Myocyte (in vitro differentiated cells): ENCODE measurements around the gene GRAMD2B. TPM values are rescaled to one million over a fixed set of nuclear protein-coding genes. Genes with fewer than 3 reads are reported as not detected.
"Not testable (repeated sequence)": the region's sequence is repeated elsewhere in the genome, so short reads cannot be mapped to it uniquely, and the experiment has no call there.

Source experiments
- DNase-seq: peaks from one replicate; pipeline ENCODE4 v3.0.0-alpha.2; 2012; ENCODE audit warnings: low read depth
- total RNA-seq: library from RNA; depleted of rRNA; stranded (reverse); fragments of >200 nt; gene quantifications from 2 replicates; pipeline ENCODE4 v1.2.3, GENCODE V29; 2014

GRAMD2B gene
- total RNA-seq, 1 donor from 2014 or later, result 148 TPM

DNA sequence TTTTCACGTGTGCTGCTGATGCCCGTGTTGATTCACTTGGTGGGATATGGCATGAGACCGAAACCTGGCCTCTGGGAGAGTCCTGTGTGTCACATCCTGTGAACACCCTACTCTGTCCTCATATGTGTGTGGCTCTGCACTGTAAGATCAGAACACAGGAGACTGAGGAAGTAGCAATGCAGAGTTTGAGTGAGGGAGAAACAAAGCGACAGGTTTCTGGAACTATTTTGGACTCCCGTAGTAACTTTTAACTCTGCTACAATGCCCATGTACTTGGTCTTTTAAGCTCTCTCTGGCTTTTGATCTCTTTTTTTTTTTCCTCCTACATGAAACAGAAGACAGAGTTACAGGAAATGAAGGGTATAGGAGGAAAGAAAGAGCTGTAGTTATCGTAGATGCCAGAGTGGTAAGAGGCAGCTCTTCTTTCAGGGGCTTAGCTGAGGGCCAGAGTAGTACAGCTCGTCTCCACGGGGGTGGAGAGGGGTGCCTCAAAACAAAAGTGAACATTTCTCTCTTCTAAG is 26.6 kb downstream of the GRAMD2B start:
- peak; percentile 45 for DNase-seq

DNA sequence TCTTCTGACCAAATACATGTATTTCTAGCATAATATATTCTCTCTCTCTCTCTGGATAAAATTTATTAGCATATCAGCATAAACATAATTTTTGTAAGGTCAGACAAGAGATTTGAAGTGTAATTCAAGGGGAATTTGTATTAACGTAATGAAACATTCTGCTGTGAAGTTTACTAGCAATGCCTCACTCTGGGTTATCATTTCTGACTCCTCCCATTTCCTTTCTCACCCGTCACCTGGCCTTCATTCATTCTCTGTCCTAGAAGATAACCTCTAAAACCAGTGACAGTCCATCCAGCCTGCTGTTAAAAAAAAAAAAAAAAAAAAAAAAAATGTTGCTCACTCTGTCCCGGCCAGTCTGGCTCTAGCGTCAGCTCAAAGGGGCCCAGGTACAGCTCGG is 27.1 kb downstream of the GRAMD2B start:
- no peak for DNase-seq

DNA sequence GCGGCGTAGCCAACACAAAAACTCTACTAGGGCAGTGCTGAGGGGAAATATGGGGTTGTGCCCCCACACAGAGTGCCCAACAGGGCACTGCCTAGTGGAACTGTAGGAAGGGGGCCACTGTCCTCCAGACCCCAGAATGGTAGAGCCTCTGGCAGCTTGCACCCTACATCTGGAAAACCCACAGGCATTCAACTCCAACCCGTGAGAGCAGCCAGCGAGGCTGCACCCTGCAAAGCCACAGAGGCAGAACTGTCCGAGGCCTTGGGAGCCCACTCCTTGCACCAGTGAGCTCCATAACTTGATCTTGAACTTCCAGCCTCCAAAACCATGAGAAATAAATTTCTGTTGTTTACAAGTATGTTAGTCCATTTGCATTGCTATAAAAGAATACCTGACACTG is 27.7 kb downstream of the GRAMD2B start:
- DNase-seq, result no peak

DNA sequence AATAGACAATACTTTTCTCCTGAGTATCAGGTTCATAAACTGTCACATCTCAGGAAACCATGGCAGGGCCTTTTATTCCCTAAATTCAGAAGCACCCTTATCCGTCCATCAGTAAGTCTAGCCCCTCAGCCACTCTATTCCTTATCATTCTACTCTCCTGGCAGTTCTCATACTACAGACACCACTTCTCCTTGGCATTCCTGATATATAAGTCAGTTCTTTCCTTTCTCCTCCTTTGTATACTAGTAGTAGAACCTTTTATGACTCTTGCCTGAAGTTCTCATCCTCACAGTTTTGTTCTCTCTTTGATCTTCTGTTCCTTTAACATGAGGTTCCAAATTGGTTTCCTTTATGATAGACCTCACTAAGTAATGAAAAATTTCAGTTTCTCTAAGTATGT is 29.3 kb downstream of the GRAMD2B start:
- no peak for DNase-seq

DNA sequence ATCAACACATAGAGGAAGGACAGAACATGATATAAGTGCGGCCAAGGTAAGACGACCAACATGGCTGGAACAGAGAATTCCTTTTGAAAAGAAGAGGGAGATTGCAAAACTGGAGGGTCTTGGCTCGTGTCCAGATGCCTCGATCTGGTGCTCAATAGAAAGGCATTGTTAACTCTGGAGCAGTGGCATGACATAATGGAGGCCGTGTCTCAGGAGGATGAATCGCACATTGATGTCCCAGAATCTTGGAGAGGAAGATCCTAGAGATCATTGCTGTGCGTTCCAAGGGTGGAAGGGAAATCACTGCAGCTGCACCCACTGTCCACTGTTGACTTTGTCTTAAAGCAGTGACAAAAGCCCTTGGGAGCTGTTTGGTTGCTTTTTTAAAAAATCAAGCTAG is 30.9 kb downstream of the GRAMD2B start:
- DNase-seq, result no peak

DNA sequence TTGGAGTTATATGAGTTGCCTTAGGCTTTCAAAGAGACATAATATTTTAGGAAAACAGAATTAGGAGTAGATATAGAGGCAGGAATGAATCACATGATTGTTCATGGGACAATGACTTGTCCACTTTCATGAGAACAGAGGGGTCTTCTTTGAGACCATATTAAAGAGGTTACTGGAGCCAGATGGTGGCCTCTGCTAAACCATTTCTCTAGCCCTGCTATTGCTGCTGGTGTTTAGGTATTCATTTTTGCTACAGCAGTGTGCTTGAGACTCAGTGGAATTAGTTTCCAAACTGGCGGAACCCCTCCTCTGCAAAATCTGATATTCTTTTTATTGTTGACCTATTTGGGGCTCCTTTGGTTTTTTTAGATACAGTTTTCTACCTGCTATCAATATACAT is 31.3 kb downstream of the GRAMD2B start:
- DNase-seq, result no peak

DNA sequence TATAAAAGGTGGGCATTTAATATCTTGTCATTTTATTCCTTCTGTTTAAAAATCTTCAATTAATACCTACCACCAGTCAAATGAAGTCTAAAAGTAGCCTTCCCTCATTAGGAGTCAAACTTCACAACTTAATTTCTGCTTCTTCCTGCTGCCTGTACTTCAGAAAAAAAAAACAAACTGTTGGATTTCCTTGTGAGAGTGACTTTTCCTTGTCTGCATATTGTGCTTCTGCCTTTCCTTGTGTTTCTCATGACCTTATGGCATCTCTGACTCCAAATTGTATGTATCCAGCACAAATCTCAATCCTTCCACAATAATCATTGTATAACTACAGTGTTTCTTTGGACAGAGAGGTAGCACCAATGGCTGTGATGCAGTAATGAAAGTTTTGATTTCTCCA is 32.1 kb downstream of the GRAMD2B start:
- DNase-seq, result no peak

DNA sequence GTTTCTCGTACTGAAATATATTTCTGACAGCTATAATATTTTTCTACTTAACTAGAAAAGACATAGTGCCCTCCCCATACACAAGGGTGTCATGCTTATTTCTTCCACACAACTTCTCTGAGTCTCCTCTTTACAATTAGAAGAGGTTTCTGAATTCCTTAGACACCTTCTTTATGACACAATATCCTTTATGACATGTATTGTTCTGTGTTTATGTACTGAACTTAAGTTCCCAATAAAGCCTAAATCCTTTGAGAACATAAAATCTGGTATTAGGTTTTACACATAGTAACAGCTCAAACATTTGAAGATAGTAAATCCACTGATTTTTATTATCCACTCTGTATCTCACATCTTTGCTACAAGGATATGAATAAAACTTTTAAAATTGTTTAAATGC is 32.5 kb downstream of the GRAMD2B start:
- DNase-seq, result no peak

DNA sequence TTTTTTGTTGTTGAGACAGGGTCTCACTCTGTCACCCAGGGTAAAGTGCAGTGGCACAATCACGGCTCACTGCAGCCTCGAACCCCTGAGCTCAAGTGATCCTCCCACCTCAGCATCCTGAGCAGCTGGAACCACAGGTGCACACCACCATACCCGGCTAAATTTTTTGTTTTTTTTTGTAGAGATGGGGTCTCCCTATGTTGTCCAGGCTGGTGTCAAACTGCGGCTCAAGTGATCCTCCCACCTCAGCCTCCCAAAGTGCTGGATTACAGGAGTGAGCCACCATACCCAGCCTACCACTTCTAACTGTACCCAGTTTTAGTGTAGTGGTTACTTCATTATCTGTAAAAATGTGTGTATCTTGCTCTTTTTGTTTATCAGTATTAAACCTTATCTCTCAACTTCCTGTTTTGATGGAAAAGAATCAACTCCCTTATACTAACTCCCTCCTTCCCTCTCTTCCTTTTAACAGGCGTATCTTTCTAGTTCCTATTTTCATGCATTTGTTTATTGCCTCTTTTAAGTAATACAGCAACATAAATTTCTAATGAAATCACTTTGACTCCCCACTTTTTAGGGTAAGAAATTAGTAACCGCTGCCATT is 33.1 kb downstream of the GRAMD2B start:
- no peak for DNase-seq

DNA sequence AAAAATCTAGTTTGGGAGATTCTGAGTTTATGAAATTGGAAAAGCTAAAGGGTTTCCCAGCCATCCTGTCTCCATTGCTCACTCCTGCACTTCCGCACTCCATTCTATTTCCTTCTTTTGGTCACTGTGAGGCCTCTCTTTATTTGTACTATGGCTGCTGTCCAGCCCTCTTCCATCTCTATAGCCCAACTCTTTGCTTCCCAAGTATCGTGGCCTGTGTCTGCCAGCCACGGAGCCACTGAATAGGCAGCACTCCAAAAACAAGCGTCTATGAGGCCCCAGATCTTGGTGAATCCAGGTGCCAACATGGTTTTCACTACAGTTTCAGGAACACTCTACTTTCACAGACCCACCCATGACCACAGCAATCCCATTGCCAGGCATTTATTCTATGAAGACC is 37.2 kb downstream of the GRAMD2B start:
- peak; percentile 44 for DNase-seq

DNA sequence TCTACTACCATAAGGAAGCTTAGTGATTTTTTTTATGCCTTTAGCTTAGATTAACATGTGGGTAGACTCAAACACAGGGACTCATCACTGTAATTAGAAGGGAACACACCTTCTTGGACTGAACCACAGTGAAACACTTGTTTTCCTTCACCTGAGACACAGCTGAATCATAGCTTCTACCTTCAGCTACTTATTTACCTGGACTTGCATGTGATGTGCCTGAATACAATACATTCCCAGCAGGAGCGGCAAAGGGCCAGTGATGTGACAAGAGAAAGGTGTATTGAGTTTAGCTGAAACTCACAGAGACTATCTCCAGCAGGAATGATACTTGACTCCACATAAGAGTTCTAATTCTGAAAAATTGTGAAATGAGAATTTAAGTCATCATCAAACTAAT is 37.8 kb downstream of the GRAMD2B start:
- no peak for DNase-seq

DNA sequence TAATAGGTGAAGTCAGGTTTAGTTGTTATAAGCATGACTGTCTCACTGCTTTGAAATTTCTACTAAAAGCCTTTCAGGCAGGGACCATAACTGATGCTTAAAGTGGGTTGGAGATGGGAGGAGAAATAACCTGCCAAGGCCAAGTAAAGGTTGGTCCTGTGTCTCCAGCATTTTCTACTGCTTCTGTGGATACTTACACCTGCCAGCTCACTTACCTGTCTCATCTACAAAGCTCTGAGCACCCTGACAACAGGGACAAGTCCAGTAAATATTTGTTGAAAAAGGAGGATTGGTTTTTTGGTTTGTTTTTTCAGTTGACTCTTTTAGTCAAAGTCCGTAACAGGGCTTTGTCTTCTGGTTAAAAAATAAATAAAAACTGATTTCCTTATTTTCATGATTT is 38.6 kb downstream of the GRAMD2B start:
- no peak for DNase-seq

DNA sequence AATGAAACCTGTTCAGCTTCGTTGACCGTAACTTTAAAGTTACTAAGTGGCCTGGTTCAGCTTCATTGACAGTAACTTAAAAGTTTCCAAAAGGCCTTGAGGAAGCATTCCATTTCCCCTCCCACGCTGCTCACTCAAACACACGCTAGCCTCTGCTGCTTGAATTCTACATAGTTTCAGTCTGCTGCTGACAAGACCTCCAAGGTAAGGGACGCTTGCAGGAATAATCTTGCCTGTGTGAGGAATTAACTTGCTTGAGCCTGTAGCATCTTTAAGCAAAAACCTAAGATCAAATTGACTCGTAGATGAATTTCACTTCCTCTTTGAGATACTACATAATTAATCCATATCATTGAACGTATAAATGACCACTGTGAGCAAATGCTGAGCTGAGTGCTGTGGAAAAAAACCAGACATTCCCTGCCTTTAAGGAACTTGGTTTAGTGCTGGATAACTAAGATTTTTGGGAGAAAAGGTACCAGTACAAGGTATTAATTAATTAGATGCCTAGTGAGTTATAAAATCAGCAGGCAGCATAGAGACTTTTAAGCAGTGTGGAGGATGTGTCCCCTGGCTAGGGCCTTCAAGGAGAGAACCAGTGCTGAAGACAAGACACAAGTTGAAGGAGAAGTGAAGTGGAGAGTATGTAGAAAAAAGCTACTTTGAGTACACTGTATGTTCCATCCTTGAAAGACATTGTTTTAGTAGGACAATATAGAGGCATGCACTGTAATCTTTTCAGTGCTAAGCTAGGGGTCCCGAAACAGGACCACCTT is 39.2 kb downstream of the GRAMD2B start:
- no peak for DNase-seq

DNA sequence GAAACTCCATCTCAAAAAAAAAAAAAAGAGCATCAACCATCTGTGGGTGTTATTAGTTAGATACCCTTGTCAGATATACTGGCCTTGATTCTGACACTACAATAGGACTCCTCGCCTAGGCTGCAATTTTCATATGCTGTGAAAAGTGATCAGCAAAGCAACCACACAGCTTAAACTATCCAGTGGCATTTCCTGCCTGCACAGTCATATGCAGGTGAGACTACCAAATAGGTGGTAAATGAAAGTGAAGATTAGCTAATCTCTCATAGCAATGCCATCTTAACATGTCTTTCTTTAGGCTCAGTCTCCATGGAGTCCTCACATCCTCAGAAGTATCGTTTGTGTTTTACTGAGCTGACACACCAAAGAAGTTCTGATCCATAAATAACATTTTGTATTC is 40.8 kb downstream of the GRAMD2B start:
- no peak for DNase-seq

DNA sequence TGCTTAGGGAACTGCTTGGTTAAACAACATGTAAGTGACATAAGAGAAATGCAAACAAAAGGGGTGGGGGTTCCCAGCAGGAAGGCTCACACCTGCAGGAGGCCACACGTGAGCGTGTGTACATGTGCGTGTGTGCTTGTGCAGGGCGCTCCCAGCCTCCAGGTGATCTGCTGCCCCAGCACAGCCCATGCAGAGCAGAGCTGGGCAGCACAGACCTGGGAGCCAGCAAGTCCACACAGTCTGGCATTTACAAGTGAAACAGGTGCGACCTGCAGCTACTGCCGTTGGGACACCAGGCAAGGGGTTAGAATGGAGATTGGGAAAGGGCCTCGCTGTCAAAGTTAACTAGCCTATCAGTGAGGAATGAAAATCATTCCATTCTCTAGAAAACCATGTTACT is 41.8 kb downstream of the GRAMD2B start:
- DNase-seq, result no peak

DNA sequence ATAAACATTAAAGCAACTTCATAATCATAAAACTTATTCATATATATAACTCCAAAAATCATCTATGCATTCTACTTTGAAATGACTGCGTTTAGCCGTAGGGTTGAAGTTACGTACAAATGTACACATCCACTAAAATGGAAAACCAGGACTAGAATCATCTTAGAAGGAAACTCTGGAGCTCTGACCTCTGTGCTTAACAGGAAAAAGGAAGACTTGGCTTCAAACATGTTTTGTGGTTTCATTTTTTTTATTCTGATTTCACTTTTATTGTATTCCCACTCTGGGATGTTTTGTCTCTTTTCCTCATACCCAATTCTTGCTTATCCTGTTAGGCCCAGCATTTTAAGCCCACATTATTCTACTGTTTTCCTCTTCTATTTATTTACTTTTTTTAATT is 44.9 kb downstream of the GRAMD2B start:
- DNase-seq, result no peak

DNA sequence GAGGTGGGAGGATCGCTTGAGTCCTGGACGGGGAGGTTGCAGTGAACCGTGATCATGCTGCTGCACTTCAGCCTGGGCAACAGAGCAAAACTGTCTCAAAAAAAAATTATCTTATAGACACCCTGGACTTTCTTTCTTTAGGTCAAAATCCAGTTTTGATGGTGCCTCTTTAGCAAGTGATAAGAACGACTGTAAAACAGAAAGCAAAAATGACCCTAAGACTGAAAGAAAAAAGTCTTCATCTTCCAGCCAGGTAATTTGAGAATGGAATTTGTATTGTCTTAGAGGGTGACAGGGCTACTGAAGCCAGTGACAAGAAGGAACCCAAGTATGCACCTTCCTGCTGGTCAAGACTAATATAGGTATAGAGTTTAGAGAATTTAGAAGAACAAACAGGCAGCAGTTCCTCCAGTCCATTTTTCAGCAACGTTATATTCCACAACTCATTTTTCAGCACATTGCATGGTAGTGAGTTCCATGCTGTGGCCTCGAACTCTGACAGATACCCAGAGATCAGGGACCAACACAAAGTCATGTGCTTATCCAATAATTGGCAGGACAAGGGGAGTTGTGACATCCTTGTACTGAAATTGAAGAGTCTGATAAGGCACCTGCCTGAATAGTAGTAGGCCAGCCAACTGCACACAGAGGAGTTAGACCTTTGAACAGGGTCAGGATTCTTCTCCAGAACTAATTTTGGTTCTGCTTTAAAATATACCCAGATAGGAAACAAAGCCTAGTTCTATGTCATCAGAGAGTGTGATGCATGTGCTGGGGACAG is 46.5 kb downstream of the GRAMD2B start:
- no peak for DNase-seq

DNA sequence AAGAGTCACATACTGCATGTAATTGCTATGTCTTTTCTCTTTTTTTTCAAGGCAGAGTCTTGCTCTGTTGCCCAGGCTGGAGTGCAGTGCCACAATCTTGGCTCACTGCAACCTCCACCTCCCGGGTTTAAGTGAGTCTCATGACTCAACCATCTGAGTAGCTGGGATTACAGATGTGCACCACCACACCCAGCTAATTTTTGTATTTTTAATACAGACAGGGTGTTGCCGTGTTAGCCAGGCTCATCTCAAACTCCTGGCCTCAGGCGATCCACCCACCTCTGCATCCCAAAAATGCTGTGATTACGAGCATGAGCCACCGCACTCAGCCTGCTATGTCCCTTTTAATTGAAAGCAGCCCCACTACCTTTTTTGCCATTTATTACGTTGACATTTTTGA is 47.3 kb downstream of the GRAMD2B start:
- DNase-seq, result not testable (repeated sequence)

DNA sequence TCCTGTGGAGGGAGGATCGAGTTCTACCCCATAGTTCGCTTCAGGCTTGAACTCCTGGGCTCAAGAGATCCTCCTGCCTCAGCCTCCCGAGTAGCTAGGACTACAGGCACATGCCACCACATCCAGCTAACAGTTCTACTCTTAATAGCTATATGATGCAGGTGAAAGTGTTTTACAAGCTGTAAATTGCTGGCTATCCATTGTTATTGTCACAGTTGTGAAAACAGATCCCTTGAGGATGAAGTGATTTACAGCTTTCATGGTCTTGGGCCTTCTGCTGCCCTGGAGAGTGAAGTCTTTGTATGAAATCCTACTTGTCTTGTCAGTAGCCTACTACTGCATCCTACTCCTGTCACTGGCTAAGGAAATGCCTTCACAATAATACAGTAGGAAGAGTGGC is 48.0 kb downstream of the GRAMD2B start:
- DNase-seq, result no peak

DNA sequence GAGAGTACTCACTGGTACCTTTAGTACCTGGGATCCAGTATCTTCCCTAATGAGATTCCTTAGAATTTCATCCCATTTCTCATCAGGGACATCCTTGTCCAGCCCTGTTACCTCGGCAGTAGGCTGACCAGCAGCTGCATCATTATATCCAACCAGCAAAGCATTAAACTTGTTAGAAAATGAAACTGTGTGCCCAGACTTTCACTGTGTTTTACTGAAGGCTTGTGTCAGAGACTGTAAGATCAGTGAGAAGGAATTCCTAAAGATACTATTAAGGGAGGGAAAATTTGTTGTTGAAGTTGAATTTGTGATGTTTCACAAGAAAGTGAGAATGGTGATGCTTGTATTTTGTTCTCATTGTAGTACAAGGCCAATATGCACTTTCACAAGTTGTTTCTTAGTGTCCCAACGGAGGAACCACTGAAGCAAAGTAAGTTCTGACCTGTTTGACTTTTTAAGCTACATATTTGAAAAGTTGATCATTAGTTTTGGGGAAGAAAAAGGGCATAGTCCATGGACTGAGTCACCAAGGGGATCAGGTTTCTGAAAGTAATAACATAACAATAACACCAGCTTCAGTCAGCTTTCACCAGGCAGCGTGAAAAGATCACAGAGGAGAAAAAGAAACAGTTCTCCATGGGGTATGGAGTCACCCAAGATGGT is 48.8 kb downstream of the GRAMD2B start:
- DNase-seq, result peak; percentile 40

DNA sequence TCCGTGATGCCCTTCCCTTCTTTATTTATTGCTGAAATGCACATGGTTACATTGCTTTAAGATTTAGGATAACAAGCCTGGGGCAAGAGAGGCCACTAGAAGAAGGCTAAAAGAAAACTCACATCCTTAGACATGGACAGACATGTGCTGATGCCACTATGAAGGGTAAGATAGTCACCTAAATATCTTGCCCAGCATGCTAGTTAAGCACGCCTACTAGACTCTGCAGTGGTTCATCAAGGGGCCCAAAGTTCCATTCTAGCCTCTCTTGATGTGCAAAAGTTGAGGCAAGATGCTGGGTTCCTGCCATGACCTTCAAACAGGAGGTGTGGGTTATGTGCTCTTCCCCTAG is 49.3 kb downstream of the GRAMD2B start:
- DNase-seq, result no peak
